Right lobe of liver (tissue), 4 donors: ENCODE measurements around the gene NAV1.

Experiments
- CTCF ChIP-seq, 4 donors: fragments of 200-600 bp in 3 of 4; fragments of 450-650 bp in 1 of 4; IDR thresholded peaks; one replicate each; pipeline versions ENCODE4 v1.5.1 to v1.8.0; 2016 to 2022; ENCODE audit warnings: antibody characterized with exemption in 4 of 4, mild to moderate bottlenecking in 2 of 4
- POLR2A ChIP-seq: fragments of 450-650 bp; IDR thresholded peaks from one replicate; pipeline ENCODE4 v1.6.1; 2017; ENCODE audit warnings: antibody characterized with exemption, mild to moderate bottlenecking
- donor health status: DM: no; HTN: no; CAD: no.
- donor health status: DM: no; HTN: no; CAD: no.
- donor health status: DM: no; HTN: yes; CAD: no.

- TF ChIP-seq POLR2A: no peak
- peak; percentile 57 to 75 (median 64) for TF ChIP-seq CTCF (IDR thresholded peaks at IDR 0.05)
These were observed 8.0 kb upstream of the NAV1 start for GRCh38 chr1:201530741-201531531.
